Stomach (tissue), 4 donors: Measurements from ENCODE around the gene TMEM120A.

Source experiments
- CTCF ChIP-seq, 7 experiments: fragments of 450-650 bp in 4 of 7; fragments of 200-600 bp in 3 of 7; sonication (generic) in 3 of 7; IDR thresholded peaks; one replicate each; pipeline ENCODE4 v1.5.1; 2016 to 2019; ENCODE audit warnings: antibody characterized with exemption in 7 of 7, control low read depth in 2 of 7, mild to moderate bottlenecking in 1 of 7
- EP300 ChIP-seq: sonication (generic); formaldehyde crosslinking; IDR thresholded peaks from one replicate; pipeline ENCODE4 v1.6.1; 2017; ENCODE audit warnings: antibody characterized with exemption
- POLR2A ChIP-seq, 4 donors: fragments of 450-650 bp; IDR thresholded peaks; one replicate each; pipeline ENCODE4 v1.6.1; 2016; ENCODE audit warnings: antibody characterized with exemption in 4 of 4, control low read depth in 2 of 4, mild to moderate bottlenecking in 1 of 4, moderate library complexity in 1 of 4
- POLR2AphosphoS5 ChIP-seq, 3 donors: sonication (generic); formaldehyde crosslinking; IDR thresholded peaks; one replicate each; pipeline ENCODE4 v1.6.1; 2016; ENCODE audit warnings: antibody characterized with exemption in 3 of 3

- TF ChIP-seq POLR2A (IDR thresholded peaks at IDR 0.05) (no peak), CTCF (IDR thresholded peaks at IDR 0.05) (no peak), POLR2AphosphoS5 (IDR thresholded peaks at IDR 0.05) (peak in 1 of 3 donors; percentile 55), EP300 (no peak)
Measured at GRCh38 chr7:75967487-75967997, 26.9 kb downstream of the TMEM120A start.
